AG04450 (cell line): ENCODE measurements around the gene CNKSR3. TPM values are rescaled to one million over a fixed set of nuclear protein-coding genes. Genes with fewer than 3 reads are reported as not detected.

Experiments
- CTCF ChIA-PET: fragments of 300-600, 350-600 bp; formaldehyde crosslinking; extraction: SDS; loops from one replicate; lab custom pipeline; 2022; ENCODE audit warnings: antibody characterized with exemption, inconsistent platforms; lab: Charles Lee
- POLR2A ChIA-PET: fragments of 350-600 bp; formaldehyde crosslinking; extraction: SDS; loops from one replicate; lab custom pipeline; 2021; ENCODE audit warnings: antibody characterized with exemption, inconsistent platforms; lab: Yijun Ruan, JAX
- DNase-seq: peaks from one replicate; pipeline ENCODE4 v3.0.0-alpha.2; 2011; ENCODE audit warnings: low read depth, low spot score
- H3K27ac ChIP-seq: one replicate; pipeline ENCODE4 v1.5.1; 2012; ENCODE audit warnings: low read depth, low read length, control low read depth
- H3K27me3 ChIP-seq: one replicate; pipeline ENCODE4 v1.6.0; 2012; ENCODE audit warnings: low read length; ENCODE audit not compliant: control insufficient read depth, insufficient read depth
- H3K4me3 ChIP-seq: 2 replicates; pipeline ENCODE4 v1.5.1; 2011; ENCODE audit warnings: mild to moderate bottlenecking, low read depth, low read length, control low read depth
- H3K9me3 ChIP-seq: 2 replicates; pipeline ENCODE4 v1.5.1; 2012; ENCODE audit warnings: low read length; ENCODE audit not compliant: control insufficient read depth, insufficient read depth
- polyA plus RNA-seq: library from polyadenylated mRNA; depleted of rRNA; stranded (reverse); fragments of >200 nt; gene quantifications from 2 replicates; pipeline ENCODE4 v1.2.3, GENCODE V29; 2011
- TF ChIP-seq, protein P1 (sequence below): IDR thresholded peaks from 2 replicates; pipeline ENCODE4 v1.5.1; 2011; ENCODE audit warnings: low read depth, low read length, control low read depth, inconsistent platforms

CNKSR3 gene
- polyA plus RNA-seq, 1 experiment: 8.6 TPM

- CTCF ChIA-PET: no interaction called here
- no peak for DNase-seq
- TF ChIP-seq, protein P1, sequence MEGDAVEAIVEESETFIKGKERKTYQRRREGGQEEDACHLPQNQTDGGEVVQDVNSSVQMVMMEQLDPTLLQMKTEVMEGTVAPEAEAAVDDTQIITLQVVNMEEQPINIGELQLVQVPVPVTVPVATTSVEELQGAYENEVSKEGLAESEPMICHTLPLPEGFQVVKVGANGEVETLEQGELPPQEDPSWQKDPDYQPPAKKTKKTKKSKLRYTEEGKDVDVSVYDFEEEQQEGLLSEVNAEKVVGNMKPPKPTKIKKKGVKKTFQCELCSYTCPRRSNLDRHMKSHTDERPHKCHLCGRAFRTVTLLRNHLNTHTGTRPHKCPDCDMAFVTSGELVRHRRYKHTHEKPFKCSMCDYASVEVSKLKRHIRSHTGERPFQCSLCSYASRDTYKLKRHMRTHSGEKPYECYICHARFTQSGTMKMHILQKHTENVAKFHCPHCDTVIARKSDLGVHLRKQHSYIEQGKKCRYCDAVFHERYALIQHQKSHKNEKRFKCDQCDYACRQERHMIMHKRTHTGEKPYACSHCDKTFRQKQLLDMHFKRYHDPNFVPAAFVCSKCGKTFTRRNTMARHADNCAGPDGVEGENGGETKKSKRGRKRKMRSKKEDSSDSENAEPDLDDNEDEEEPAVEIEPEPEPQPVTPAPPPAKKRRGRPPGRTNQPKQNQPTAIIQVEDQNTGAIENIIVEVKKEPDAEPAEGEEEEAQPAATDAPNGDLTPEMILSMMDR: no peak
- POLR2A ChIA-PET: no interaction called here
- Histone ChIP-seq H3K9me3 (no peaks in the 10 kb centered on the region), H3K27ac (no peak overlapping the region), H3K27me3 (no peaks in the 10 kb centered on the region), H3K4me3 (no peak overlapping the region)
Observed at GRCh38 chr6:154461348-154461747, 49.1 kb downstream of the CNKSR3 start.

GRCh38 chr6:154460306-154461071 lies 50.0 kb downstream of the CNKSR3 start:
- Histone ChIP-seq H3K4me3 (no peak overlapping the region), H3K27me3 (no peaks in the 10 kb centered on the region), H3K27ac (no peak overlapping the region), H3K9me3 (no peaks in the 10 kb centered on the region)
- POLR2A ChIA-PET: no interaction called here
- CTCF ChIA-PET: no interaction called here
- no peak for DNase-seq
- TF ChIP-seq, protein P1: no peak

DNA sequence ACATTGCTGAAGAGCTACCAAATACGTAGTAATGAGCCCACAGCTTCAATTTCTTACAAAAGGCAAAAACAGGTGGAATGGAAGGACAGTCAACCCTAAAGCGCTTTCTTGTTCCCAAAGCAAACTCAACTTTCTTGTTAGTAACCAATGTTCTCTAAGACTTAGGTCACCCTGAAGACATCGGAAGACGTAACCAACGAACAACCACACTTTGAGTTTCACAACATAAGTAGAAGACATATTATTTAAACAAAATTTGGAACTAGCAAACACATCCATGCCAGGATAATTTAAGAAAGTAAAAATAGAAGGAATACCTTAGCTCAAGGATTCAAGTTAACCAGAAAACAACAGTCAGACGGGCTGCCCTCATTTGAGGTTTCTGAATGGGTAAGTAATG lies 51.0 kb downstream of the CNKSR3 start:
- Histone ChIP-seq H3K27me3 (no peaks in the 10 kb centered on the region), H3K27ac (no peak overlapping the region), H3K4me3 (no peak overlapping the region), H3K9me3 (no peaks in the 10 kb centered on the region)
- POLR2A ChIA-PET: no interaction called here
- no peak for DNase-seq
- CTCF ChIA-PET: interaction anchor here (0.6 kb wide), 2 partner anchors 31 to 36 kb away, joined by 4 to 7 read pairs; no protein-coding TSS in a partner anchor
- TF ChIP-seq, protein P1: no peak

GRCh38 chr6:154458565-154459470 lies 51.7 kb downstream of the CNKSR3 start:
- Histone ChIP-seq H3K27me3 (no peaks in the 10 kb centered on the region), H3K27ac (no peak overlapping the region), H3K9me3 (no peaks in the 10 kb centered on the region), H3K4me3 (no peak overlapping the region)
- no peak for DNase-seq
- ChIA-PET POLR2A (no interaction called here), CTCF (interaction anchor here (0.5 to 2.0 kb wide), 6 partner anchors 10 to 147 kb away, joined by 4 to 7 read pairs (median 5); no protein-coding TSS in a partner anchor)
- TF ChIP-seq, protein P1: no peak

- POLR2A ChIA-PET: no interaction called here
Observed at GRCh38 chr6:154457881-154458284, 52.6 kb downstream of the CNKSR3 start.

More at GRCh38 chr6:154457881-154458284, 52.6 kb downstream of the CNKSR3 start:
- TF ChIP-seq, protein P1: no peak
- Histone ChIP-seq H3K9me3 (no peaks in the 10 kb centered on the region), H3K4me3 (no peak overlapping the region), H3K27ac (no peak overlapping the region), H3K27me3 (no peaks in the 10 kb centered on the region)
- no peak for DNase-seq
- CTCF ChIA-PET: interaction anchor here (0.6 to 2.0 kb wide), 3 partner anchors 9 to 354 kb away, joined by 4 to 6 read pairs (median 5); no protein-coding TSS in a partner anchor
